NCI-H2196 treated with DMSO at 0.1 percent for 48 hours (cell line): ENCODE data around the gene ZNFX1.

ENCODE experiments used
- DNase-seq: peaks from one replicate; lab custom pipeline; 2025; ENCODE audit not compliant: unreplicated experiment; lab: John Stamatoyannopoulos, UW

Gene ZNFX1

GRCh38 chr20:49279677-49280462, 2.0 kb upstream of the ZNFX1 start:
- DNase-seq = no peak

- DNase-seq = no peak
Observed at GRCh38 chr20:49278818-49279676, 1.2 kb upstream of the ZNFX1 start.

- no peak for DNase-seq
Observed at GRCh38 chr20:49277786-49278035, 146 bp downstream of the ZNFX1 start.

GRCh38 chr20:49276961-49277785, 684 bp downstream of the ZNFX1 start:
- no peak for DNase-seq

- peak; percentile 35 for DNase-seq
Observed at GRCh38 chr20:49276161-49276960, 1.5 kb downstream of the ZNFX1 start.

GRCh38 chr20:49275636-49276035, 2.2 kb downstream of the ZNFX1 start:
- DNase-seq = no peak

GRCh38 chr20:49275216-49275615, 2.6 kb downstream of the ZNFX1 start:
- DNase-seq = no peak

GRCh38 chr20:49273696-49274277, 4.1 kb downstream of the ZNFX1 start:
- DNase-seq = no peak

GRCh38 chr20:49272654-49273053, 5.2 kb downstream of the ZNFX1 start:
- no peak for DNase-seq

GRCh38 chr20:49270736-49271135, 7.1 kb downstream of the ZNFX1 start:
- DNase-seq = no peak

GRCh38 chr20:49270177-49270576, 7.7 kb downstream of the ZNFX1 start:
- no peak for DNase-seq

- DNase-seq = no peak
Observed at GRCh38 chr20:49268600-49269365, 9.1 kb downstream of the ZNFX1 start.

GRCh38 chr20:49267327-49267726, 10.5 kb downstream of the ZNFX1 start:
- DNase-seq = no peak

GRCh38 chr20:49262444-49262843, 15.4 kb downstream of the ZNFX1 start:
- no peak for DNase-seq

GRCh38 chr20:49261173-49261572, 16.7 kb downstream of the ZNFX1 start:
- no peak for DNase-seq

GRCh38 chr20:49260218-49260617, 17.6 kb downstream of the ZNFX1 start:
- no peak for DNase-seq

GRCh38 chr20:49259799-49260198, 18.1 kb downstream of the ZNFX1 start:
- DNase-seq = no peak

- DNase-seq = no peak
Observed at GRCh38 chr20:49259284-49259683, 18.6 kb downstream of the ZNFX1 start.

GRCh38 chr20:49256261-49256660, 21.6 kb downstream of the ZNFX1 start:
- DNase-seq = no peak
